Measurements from ENCODE around the gene SNED1.
"Not testable (repeated sequence)": the region's sequence is repeated elsewhere in the genome, so short reads cannot be mapped to it uniquely, and the experiment has no call there.

SNED1 gene

GRCh38 chr2:240972636-240973521 is 25.5 kb upstream of the SNED1 start:
- no peak for DNase-seq

- DNase-seq = peak; percentile 19
Observed at GRCh38 chr2:240974771-240975572, 23.4 kb upstream of the SNED1 start.

GRCh38 chr2:240975903-240976302 is 22.5 kb upstream of the SNED1 start:
- not testable (repeated sequence) for DNase-seq

GRCh38 chr2:240981280-240981679 is 17.1 kb upstream of the SNED1 start:
- DNase-seq = no peak

- DNase-seq = no peak
Observed at GRCh38 chr2:240981871-240982800, 16.3 kb upstream of the SNED1 start.

DNA sequence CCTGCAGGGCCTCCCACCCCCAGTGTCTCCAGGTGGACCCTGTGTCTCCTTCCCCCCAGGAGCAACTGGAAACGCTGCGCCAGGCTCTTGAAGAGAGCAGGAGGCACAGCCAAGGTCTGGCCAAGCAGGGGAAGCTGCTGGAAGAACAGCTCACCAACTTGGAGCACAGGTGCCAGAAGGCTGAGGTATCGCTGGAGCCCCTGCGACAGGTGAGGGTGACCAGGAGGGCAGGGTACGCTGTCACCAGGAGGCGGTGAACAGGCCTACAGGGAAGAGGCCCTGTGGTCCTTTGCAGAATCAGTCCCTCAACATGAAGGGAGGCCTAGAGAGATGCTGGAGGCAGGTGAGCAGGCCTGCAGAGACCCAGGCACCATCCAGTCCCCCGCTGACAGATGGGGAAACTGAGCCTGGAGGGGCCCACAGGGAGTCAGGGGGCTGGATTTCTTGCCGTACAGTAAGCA is 15.6 kb upstream of the SNED1 start:
- DNase-seq = no peak

DNA sequence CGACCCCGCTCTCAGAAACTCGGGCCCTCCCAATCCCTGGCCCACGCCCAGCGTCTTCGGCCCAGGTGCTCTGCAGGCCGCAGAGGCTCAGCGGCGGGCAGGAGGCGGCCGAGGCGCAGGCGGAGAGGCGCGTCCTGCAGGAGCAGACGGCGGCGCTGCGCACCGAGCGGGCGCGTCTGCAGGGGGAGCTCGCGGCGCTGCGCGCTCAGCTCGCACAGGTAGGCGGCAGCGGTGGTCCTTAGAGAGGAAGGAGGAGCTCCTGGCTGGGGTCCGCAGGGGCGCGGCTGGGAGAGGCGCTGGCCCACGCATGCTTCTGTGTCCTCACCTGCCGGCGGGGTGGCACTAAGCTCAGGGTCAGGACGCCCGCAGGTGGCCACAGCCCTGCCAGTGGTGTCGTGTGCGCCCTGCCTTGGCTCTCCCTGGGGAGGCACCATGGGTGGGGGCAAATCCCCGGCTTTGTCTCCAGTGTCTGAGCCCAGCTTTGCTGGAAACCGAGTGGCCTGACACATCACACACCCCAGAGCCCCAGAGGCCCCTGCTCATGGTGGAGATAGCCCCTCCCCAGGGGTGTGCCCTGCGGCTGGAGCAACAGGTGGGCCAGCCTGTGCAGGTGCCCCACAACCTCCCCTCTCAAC is 14.9 kb upstream of the SNED1 start:
- no peak for DNase-seq

DNA sequence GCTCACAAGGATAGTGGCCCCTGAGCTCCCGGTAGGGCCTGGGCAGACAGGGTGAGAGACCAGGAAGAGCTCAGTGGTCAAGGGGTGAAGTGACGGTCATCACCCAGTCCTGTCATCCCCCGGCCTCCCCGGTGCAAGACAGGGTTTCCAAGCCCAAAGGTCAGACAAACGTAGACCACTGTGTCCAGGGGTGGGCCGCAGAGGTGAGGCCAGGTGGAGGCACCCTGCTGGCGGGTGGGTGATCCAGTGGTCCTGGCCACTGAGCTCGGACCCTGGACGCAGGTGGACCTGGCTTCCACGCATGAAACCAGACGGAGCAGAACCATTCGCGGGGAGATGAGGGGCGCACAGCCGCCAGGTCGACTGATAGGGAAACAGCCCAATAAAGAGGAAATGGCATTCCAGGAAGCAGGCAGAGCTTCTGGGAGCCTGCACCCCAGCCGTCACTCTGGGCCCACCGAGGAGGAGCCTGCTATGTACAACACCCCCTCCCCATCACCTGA is 14.4 kb upstream of the SNED1 start:
- DNase-seq = no peak

GRCh38 chr2:240985881-240986786 is 12.3 kb upstream of the SNED1 start:
- DNase-seq = no peak

- no peak for DNase-seq
Observed at GRCh38 chr2:240986787-240987411, 11.5 kb upstream of the SNED1 start.

DNA sequence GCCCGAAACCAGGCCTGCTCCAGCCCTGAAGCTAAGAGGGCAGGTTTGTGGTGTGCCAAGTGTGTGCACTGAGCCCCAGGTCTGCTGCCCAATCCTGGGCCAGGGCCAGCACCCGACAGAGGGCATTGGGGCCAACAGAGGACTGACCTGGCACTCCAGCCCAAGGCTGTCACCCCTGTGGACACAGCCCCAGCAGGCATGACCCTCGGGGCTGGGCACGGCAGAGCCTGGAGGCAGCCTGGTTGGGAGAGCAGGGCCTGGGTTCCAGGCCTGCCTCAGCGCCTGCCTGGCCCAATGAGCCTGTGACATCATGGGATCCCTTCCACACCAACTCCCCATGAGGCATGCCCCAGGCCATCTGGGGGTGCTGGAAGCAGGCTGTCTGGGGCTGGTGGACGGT is 10.8 kb upstream of the SNED1 start:
- DNase-seq = no peak

- DNase-seq = no peak
Observed at GRCh38 chr2:240988146-240988545, 10.3 kb upstream of the SNED1 start.

GRCh38 chr2:240988571-240989271 is 9.7 kb upstream of the SNED1 start:
- DNase-seq = no peak

- DNase-seq = peak; percentile 37
Observed at GRCh38 chr2:240989451-240990265, 8.8 kb upstream of the SNED1 start.

GRCh38 chr2:240990266-240990529 is 8.2 kb upstream of the SNED1 start:
- DNase-seq = no peak

DNA sequence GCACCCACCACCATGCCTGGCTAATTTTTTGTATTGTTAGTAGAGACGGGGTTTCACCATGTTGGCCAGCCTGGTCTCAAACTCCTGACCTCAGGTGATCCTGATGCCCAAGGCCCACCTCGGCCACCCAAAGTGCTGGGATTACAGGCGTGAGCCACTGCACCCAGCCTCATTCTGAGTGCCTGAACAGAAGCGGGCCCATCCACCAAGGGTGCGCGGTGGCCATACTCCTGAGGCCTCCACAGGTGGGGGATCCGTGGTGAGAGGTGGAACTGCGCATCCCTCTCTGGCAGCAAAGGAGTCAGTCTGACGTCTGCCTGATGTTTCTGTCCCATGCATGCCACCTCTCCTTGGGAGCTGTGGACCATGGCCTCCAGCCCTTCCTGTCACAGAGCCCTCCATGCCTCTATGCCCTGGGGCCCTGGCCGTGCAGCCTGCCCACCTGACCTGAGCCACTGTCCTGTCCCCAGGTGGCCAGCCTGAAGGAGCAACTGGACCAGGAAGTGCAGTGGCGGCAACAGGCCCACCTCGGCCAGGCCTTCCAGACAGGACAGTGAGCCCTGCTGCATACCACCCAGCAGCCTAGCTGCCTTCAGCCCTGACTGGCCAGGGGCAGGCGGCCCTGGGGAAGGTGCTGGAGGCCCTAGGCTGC is 7.6 kb upstream of the SNED1 start:
- DNase-seq = no peak

DNA sequence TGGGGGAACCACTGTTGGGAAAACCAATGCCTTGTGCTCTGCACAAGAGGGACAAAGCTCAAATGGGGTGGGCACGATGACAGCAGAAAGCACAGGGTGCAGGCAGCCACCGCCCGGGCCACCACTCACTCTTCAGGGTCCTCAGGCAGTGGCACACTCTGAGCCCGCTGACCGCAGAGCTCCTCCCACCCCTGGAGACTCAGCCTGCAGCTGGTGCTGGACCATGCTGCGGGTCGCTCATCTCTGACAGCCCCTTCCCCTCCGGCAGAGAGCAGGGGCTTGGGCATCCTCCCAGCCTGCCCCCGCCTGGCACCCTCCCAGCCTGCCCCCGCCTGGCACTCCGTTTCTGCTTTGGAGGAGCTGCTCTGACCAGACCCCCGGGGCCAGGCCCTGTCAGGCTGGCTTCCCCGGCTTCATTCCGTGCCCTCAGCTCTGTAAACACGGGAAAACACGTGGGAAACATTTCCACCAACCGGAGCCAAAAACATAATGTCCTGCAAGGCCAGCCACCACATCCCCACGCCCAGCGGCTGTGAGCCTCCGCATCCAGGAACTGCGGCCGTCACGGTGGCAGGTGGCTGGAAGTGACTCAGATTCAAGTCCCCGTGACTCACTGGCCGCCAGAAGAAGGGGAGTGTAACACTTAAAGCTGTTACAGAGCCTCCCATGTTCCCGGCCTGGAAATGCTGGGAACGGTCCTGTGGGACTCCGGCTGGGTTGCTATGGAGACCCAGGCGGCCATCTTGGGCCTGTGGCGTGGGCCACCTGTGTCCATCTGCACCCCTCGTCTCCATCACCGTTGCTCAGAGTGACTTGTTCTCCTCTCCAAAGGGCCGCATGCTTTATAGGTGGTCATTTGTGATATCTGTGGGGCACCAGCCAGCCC is 6.8 kb upstream of the SNED1 start:
- DNase-seq = no peak

Measured in OCI-M1 (cell line).